ENCODE results near the gene CADPS.

Gene CADPS

GRCh38 chr3:62405135-62405534 is 470.1 kb downstream of the CADPS start:
- DNase-seq: no peak

DNA sequence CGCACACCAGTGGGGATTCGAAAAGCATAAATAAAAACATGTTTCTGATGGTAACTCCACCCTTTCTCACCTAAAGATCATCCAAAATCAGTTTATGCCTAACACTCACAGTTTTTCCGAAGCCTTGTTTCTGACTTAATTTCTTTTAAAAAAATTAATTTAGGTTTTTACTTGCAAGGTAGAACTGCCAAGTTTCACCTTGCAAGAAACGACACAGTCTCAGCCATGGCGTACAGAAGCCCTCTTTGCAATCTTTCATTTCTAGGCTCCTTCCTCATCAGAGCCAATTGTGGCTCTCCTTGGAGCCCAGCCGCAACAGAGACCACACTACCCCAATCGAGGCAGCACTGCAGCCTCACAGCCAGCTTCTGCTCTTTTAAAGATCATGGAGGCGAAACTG is 470.9 kb downstream of the CADPS start:
- DNase-seq: no peak

DNA sequence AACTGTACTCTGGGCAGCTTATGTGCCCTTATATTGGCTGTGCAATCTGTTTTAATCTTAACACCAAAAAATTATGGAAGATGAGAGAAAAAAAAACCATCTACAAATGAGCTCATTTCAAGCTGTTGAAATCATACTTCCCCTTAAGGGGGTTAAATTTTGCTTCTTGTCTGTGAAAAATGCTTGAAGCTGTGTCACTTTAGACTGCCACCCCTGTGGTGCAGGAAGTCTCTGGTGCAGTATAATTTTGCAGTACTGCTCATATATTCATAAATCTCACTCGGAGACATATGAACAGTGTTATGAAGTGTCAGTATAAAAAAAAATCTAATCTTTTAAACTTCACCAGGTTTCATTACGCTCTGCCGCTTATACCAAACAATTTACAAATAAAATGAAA is 471.5 kb downstream of the CADPS start:
- DNase-seq: no peak

DNA sequence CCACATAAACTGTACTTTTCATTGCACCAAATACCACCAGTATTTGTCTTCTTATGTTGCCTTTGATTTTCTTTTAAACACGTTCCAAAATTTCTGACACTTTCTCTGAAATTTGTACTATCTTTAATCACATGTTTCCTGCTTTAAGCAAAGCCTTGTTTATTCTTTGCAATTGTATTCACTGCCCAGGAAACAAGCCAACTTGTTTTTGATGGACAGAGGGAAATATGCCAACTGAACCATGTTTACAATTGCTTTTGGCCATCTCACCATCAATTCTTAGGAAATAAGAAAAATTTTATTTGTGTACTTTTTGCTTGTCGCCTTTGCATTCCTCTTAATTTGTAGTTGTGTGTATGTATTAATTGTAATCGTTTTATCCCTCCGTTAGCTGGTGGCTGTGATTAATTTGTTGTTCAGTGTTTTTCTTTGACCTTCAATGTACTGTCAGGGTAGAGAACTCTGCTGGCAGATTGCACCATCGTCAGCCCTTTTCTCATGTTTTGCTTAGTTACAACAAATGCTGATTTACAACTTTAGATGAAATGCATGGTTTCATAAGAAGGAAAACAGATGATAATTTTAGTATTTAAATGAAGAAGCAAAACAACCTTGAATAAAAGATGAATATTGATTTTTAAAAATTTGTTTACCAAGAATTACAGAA is 482.5 kb downstream of the CADPS start:
- no peak for DNase-seq

GRCh38 chr3:62387251-62387650 is 488.0 kb downstream of the CADPS start:
- no peak for DNase-seq

DNA sequence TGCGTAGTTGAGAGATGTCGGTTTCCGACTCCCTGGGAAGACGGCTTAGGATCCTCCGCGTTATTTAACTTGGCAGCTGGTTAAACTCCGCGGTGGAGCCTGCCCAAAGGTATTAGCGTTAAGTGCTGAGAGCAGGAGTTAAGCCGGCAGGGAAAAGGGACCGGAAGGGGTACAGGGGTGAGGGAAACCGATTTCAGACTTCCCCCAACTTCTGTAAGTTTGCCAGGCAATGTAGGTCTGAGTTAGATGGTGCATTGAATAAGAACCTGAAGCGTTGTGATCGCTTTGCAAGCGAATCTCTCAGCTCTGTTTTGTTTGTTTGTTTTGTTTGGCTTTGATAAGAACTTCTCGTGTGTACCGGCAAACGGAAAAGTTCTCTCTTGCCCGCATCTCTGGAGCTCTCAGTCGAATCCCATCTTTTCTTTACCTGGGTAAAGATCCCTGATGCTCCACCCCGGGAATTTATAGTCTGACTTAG is 495.9 kb downstream of the CADPS start:
- DNase-seq: no peak

- DNase-seq: no peak
Observed at GRCh38 chr3:62378921-62379320, 496.3 kb downstream of the CADPS start.

DNA sequence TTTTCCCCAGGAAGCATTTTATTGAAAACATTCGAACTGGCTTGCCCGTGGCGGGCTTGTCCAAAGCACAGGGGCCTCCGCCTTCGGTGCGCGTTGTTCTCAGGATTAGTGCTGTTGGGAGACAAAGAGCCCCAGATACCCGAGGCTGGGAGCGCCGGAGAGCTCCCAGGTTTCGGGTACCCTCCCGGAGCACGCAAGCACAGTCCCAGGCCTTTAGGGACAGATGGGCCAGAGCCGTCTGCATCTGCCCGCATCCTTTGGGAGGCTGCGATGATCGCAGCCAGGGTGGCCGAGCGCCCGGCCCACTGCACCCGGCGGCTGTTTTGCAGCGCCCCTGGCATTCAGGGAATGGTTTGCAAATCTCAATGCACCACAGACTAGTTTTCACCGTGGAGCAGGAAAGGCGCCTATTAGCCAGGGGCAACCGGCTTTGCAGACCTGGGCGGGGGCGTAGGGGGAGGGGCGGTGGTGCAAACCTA is 496.9 kb downstream of the CADPS start:
- no peak for DNase-seq

- DNase-seq: no peak
Observed at GRCh38 chr3:62376906-62377877, 498.0 kb downstream of the CADPS start.

- no peak for DNase-seq
Observed at GRCh38 chr3:62376454-62376720, 498.8 kb downstream of the CADPS start.

- DNase-seq: no peak
Observed at GRCh38 chr3:62375655-62376453, 499.4 kb downstream of the CADPS start.

- DNase-seq: no peak
Observed at GRCh38 chr3:62374341-62375218, 500.6 kb downstream of the CADPS start.

- DNase-seq: no peak
Observed at GRCh38 chr3:62373714-62374333, 501.4 kb downstream of the CADPS start.

DNA sequence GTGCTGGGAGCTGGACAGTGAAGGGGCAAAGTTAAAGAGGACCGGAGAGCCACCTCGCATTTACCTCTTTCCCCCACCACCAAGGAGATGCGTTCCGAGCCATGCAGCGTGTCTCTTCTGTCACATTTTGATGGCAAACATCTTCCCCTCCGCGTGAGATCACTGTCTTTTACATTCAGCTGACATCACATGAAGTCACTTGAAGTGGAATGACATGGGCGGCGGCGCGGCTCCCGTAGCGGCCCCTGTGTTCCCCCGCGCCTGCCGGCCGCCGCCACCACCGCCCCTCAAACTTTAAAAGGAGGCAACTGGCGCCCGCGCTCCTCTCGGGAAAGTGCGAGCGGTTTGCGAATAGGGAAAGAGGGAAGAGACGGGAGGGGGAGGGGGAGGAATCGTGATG is 502.0 kb downstream of the CADPS start, which contains the start of gene FEZF2:
Gene FEZF2 (minus strand): TSS at position 336 of the 400 bp plus-strand sequence. CDS start 682 bp downstream, outside the sequence.
- DNase-seq: no peak

GRCh38 chr3:62372621-62373041 is 502.6 kb downstream of the CADPS start:
- no peak for DNase-seq

DNA sequence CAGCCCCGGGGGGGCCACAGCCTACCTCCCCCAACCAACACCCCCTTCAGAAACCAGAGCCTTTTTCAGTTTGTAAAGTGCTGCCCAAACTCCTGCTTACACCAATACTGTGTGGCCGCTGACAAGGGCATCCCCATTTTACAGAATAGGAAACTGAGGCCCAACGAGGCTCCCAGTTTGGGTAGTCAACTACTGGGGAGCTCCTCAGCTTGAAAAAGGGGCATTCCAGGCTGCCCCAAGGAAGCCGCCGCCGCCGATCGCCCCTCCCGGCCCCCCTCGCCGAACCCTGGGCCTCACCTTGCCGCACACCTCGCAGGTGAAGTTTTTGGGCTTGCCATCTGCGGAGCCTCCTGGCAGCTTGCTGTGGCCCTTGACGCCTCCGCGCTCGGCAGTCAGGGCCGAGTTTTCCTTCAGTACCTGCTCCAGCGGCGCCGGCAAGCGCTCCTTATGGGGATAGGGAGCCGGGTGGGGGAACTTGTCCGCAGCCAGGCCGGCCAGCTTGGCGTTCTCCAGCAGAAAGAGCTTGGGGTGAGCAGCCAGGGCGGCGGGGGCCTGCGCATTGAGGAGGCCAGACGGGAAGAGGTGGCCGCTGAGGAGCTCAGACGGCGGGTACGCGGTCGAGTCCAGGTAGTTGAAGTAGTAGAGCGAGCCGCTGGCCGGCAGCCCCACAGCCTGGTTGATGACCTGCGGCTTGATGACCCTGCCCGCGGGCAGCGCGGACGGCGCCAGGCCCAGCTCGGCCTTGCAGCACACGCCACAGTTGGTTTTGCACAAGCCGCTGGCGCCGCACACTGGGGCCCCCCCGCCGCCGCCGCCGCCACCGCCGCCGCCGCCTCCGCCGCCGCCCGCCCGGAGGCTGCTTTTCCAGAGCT is 503.3 kb downstream of the CADPS start:
- DNase-seq: no peak

DNA sequence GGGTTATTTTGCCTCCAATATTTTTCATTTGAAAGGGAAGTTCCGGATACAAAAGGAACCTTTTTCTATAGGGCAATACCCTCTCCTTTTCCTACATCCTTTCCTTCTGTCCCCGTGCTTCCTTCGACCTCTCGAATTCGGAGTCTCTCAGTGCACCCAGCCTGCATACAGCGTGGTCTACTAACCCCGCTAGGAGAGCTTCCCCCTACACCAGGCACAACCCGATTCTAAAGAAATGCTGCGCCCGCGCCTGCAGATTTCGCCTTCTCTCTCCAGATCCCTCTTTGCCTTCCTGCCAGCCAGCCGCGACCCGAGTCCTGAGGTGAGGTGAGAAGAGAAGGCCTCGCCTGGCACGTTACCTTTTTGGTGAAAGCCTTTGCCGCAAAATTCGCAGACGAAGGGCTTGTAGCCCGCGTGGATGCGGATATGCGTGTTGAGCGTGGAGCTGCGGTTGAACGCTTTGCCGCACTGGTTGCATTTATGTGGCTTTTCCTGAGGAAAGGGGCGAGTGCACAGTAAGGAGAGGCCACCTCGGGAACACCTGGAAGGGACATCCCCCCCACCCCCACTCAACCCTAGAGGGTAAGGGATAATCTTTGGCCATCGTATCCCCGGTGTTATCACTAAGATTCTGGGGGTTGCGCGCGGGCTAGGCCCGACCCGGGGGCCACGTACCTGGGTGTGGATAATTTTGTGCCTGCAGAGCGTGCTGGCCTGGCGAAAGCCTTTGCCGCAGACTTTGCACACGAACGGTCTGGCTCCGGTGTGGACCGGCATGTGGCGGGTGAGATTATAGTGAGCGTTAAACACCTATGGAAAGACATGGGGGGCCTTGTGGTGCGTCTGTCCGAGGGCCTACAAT is 504.1 kb downstream of the CADPS start:
- DNase-seq: no peak

DNA sequence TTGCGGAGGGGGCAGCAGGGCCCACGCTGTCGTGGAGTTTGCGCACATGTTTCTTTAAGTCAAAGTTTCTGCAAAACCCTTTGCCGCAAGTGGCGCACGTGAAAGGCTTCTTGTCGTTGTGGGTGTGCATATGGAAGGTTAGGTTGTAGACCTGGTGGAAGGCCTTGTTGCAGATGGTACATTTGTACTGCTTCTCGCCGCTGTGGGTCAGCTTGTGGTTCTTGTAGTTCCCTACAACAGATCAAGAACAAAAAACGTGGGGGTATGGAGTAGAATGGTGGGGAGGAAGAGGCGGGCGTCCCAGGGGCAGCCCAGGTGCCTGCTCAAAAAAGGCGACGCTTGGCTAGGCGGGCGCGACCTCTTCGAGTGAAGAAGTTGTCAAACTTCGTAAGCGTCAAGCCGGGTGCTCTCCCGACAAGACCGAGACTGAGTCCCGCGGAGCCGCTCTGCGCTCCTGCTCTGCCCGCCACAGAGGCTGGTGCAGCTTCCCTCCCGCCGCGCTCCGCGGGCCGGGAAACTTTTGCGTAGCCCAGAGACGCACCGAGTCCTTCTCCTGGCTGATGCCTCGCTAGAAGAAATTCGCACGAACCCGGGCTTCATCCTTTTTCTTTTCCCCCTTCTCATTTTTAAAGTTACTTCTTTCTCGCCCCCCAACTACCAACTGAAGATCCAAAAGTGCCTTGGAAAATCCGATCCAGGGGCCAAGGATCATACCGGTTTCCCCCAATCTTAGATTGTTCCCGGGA is 504.9 kb downstream of the CADPS start:
- no peak for DNase-seq

GRCh38 chr3:62369476-62369743 is 505.8 kb downstream of the CADPS start:
- DNase-seq: no peak

Data from COR-L47 (cell line).